Adipose tissue (tissue), 3 donors: ENCODE data around the gene MTFR2. TPM values are rescaled to one million over a fixed set of nuclear protein-coding genes. Genes with fewer than 3 reads are reported as not detected.
"Not testable (repeated sequence)": the region's sequence is repeated elsewhere in the genome, so short reads cannot be mapped to it uniquely, and the experiment has no call there.

ENCODE experiments used
- H3K27ac ChIP-seq: one replicate; pipeline ENCODE4 v1.5.1; 2013; ENCODE audit warnings: low read depth, low read length
- WGBS, 3 donors: extraction: QIAGEN DNeasy Blood & Tissue Kit; methylation state at CpG; one replicate each; pipeline ENCODE4 v1.1.7; 2013; 5-methylcytosine and 5-hydroxymethylcytosine counted together
- polyA plus RNA-seq, 3 donors: library from polyadenylated mRNA; stranded (reverse); fragments of 200-250 nt; gene quantifications; one replicate each; pipeline ENCODE4 v1.2.3, GENCODE V29; 2013
- donor health status: healthy with polysubstance abuse.
- donor health status: Bipolar disorder and iron deficiency.
- donor health status: healthy.

The MTFR2 gene
- polyA plus RNA-seq, 3 donors, result 0.38 to 1.0 (median 0.42) TPM

GRCh38 chr6:136244061-136244616 is 6.0 kb downstream of the MTFR2 start:
- WGBS, 3 donors, result 91 to 95% (median 93%) methylated on average over 5 of the region's 5 CpGs

DNA sequence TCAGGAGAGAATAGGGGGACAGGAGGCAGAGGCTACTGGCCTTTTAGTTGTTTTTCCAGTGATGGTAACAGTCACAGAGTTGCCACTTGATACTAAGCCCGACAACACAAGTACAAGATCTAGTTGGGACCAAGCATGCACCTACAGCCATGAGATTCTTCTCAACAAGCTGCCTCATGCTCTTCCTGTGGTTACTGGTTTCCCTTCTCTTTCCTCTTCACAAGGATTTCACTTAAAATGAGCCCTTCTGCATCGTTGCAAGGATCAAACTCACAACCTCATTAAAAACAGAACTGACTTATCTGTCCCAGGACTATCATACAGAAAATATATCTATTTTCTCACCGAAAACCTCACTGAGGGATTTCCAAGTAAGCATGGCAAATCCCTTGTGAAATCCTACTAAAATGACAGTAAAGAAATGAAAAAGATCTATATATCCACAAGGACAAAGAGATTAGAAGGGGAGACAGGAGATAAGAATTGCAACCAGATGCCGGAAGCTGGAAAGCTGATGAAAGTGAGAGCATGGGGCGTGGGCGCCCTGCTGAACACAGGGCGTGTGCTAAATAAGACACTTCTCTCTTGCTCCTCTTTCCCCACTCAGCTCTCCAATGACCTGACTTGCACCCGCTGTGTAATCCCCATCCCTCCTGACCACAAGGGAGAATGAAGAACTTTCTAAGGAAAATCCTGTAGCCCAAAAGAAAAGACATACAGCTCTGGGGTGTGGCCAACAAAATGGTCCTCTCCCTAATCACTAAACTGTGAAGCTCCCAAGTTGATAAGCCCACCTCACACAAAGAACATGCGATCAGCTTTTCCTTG is 13.4 kb downstream of the MTFR2 start:
- WGBS, 3 donors, result 61 to 81% (median 64%) methylated on average over 9 of the region's 9 CpGs
- H3K27ac ChIP-seq, result no peak overlapping the region

More at GRCh38 chr6:136244061-136244616, 6.0 kb downstream of the MTFR2 start:
- H3K27ac ChIP-seq, result no peak overlapping the region

DNA sequence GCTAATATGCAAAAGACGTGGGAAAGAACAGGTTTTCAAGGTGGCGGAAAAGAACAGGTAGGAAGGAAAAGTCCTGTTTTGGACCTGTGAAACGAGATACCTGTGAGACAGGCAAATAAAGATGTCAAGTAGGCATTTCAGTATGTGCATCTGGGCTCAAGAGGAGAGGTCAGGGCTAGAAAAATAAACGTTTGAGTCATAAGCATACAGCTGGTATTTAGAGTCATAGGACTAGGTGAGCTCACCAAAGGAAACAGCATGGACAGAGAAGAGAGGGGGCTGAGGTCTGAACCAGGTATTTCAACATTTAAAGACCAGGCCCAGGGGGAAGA is 14.9 kb downstream of the MTFR2 start:
- H3K27ac ChIP-seq, result no peak overlapping the region
- WGBS, 3 donors, result 79 to 87% (median 84%) methylated on average over 4 of the region's 4 CpGs

DNA sequence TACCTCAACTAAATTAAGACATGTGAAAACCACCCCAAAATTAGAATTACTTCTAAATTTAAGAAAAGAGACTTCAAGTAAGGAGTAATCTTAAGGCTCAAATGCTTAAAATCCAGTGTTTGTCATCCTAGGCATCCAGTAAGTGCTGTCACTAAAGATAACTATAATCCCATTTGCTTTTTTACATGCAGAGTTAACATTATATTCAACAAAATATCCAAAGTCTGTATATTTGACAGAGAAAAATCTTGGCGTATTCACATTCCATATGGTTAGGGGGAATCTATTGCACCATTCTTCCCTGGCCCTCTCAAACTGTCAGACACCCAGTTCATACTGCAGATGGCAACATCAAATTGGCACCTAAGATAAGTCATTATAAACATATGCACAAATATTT is 17.4 kb downstream of the MTFR2 start:
- no peak overlapping the region for H3K27ac ChIP-seq
- 87 to 100% (median 95%) methylated on average over 1 of the region's 1 CpG for WGBS, 3 donors

DNA sequence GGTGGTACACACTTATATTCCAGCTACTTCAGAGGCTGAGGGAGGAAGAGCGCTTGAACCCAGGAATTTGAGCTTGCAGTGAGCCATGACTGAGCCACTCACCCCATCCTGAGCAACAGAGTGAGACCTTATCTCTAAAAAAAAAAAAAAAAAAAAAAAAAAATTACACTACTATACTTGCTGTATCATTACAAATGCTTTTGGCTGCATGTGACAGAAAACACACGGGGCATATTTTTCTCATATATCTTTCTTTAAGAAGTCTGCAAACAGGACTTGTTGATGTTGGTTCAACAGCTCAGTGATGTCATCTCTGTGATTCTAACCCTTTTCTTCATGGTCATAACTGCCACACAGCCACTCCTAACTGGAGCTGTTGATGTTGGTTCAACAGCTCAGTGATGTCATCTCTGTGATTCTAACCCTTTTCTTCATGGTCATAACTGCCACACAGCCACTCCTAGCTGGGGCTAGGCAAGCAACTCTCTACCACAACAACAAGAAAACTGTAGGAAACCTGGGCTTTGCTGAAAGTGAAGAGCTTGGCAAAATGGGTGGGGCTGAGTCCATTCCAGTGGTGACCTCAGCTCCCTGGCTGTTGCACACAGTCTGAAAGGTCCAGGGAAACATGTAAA is 19.8 kb downstream of the MTFR2 start:
- no peak overlapping the region for H3K27ac ChIP-seq
- 81 to 89% (median 85%) methylated on average over 2 of the region's 2 CpGs for WGBS, 3 donors

- no peak overlapping the region for H3K27ac ChIP-seq
- WGBS, 3 donors, result 57 to 86% (median 67%) methylated on average over 2 of the region's 2 CpGs
These were observed 21.3 kb downstream of the MTFR2 start for GRCh38 chr6:136228814-136229213.

DNA sequence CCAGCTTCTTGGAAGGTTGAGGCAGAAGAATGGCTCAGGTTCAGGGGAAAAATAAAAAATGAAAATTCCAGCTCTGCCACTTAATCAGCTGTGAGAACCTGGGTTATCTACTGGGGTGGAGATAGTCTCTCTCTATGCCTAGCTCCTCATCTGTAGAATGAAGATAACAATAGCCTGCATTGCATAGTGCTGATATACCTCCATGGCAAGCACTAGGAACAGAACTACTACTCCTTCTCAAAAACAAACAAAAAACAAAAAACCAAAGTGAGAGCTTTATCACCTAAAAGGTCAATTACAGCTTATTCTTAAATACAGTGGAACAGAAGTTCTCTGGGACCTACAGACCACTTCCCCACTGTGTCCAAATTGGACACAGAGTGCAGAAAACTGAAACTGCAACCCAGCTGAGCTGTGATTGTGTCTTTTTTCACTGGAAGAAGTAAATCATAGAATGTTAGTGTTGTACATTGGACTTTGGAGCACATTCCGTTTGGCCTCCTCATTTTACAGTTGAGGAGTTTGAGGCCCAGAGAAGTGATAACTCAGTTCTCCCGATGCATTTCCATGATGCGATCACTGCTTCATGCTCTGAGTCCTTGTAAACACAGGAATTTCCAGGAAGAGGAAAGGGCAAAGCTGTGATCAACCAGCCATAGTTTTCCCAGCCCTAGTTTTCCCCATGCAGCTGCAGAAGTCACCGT is 23.3 kb downstream of the MTFR2 start:
- no peak overlapping the region for H3K27ac ChIP-seq
- WGBS, 3 donors, result 72 to 88% (median 83%) methylated on average over 4 of the region's 4 CpGs

DNA sequence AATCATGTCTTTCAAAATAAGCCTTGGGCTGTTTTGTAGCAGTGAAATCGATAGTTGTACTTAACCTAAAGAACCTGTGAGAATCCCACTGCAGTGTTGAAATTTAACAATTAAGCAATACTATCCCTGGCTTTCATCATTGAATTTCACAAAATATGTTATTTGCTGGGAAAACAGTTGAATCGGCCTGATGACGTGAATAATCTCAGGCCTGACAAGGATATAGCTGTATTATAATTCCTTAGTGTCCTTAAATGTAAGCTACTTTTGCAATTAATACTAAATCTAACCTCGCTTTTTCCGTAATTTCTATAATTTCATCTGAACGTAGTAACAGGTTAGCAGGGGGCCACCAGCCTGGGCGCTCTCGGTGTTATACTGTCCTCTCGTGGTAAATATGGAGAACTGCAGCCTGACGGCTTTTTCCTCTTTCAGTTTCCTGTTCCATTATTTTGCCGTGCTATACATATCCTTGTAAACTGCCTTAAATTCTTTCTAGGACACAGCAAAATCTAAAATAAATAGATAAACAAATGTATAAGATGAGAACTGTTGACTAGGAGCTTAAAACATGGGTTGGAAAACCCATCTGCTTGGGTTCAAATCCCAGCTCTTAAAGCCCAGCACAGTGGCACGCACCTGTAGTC is 24.0 kb downstream of the MTFR2 start:
- WGBS, 3 donors, result 15 to 18% (median 16%) methylated on average over 12 of the region's 12 CpGs

GRCh38 chr6:136225496-136225895 is 24.6 kb downstream of the MTFR2 start:
- no peak overlapping the region for H3K27ac ChIP-seq
- WGBS, 3 donors, result 70 to 75% (median 72%) methylated on average over 5 of the region's 5 CpGs

More for the DNA sequence above, 24.0 kb downstream of the MTFR2 start:
- no peak overlapping the region for H3K27ac ChIP-seq

DNA sequence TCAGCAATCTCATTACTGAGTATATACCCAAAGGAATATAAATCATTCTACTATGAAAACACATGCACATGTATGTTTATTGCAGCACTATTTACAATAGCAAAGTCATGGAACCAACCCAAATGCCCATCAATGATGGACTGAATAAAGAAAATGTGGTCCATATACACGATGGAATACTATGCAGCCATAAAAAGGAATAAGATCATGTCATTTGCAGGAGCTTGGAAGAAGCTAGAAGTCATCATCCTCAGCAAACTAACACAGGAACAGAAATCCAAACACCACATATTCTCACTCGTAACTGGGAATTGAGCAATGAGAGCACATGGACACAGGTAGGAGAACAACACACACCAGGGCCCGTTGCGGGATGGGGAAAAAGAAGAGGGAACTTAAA is 25.1 kb downstream of the MTFR2 start:
- H3K27ac ChIP-seq, result not testable (repeated sequence)
- 88 to 95% (median 94%) methylated on average over 4 of the region's 4 CpGs for WGBS, 3 donors

DNA sequence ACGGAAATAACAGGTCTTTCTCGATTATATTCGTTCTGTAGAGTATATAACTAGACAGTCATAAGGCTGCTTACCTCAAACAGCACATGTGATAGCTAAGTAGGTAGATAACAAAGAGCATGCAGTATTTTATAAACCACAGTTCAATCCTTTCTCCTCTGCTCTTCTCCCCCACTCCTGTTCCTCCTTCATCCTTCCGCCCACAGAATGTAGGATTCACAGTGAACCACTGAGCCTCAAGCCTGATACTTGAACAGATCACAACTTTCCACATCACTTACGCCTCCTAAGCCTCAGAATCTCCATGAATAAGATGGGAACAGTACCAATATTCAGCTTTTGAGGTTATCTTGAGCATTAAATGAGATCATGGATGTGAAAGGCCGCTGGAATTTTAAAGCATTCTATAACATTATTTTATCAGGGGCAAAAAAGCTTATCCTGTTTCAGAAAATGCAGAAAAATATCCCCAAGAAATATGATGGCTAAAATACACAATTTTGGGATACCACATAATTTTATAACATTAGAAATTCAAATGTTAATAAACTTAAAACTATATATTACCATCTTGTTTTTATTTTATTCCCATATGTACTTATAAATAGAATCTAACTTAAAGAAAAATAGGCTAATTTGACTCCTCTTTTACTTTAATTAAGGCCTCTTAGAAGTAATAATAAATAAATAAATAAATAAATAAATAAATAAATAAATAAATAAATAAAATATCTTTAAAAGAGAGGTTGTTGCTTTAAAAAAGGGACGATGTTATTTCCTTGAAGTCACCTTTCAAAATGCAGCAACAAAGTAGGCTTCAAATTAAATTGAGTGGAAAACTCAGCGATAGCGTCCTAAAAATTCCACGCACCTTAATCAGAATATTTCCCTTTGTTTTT is 33.4 kb downstream of the MTFR2 start:
- no peak overlapping the region for H3K27ac ChIP-seq
- WGBS, 3 donors, result 81 to 84% (median 83%) methylated on average over 10 of the region's 10 CpGs

DNA sequence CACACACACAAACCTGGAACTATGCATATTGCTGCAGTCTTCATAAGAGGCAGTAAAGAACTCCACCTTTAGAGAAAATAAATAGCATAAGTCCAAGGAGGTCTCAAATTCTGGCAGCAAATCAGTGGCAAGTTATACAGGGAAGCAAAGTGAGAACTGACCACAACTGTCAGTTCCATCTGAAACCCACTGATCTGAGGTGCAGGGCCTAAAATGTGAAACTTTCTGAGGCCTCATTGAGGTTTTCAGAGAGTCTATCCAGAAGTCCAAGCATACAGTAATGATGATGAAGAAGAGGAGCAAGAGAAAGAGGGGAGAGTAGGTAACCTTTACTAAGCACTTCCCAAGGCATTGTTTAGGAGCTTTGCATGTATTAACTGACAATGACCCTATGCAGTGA is 36.3 kb downstream of the MTFR2 start:
- H3K27ac ChIP-seq, result no peak overlapping the region

DNA sequence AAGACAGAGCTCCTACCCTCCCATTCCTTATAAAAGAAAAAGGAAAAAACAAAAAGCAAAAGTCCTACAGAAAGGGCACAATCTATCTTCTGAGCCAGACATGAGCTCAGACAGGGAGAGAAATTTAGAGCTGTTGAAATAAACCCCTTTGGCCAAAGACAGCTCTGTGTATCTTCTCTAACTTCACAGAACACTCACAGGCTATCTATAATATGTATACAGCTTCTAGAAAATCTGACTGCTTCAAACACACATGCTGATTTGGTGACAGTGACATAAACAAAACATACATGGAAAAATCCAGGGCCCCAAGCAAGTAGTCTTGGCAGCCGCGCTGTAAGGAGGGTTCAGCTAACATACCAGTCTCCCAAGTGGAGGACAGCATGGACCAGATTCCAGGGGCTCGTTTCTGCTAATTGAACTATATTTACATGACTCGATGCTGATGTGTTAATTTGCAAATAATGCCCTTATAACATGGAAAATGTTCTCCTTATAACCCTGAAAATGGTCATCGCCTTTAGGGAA is 37.0 kb downstream of the MTFR2 start:
- WGBS, 3 donors, result 72 to 90% (median 83%) methylated on average over 5 of the region's 5 CpGs

GRCh38 chr6:136212608-136213007 is 37.5 kb downstream of the MTFR2 start:
- no peak overlapping the region for H3K27ac ChIP-seq
- 95 to 97% (median 95%) methylated on average over 2 of the region's 2 CpGs for WGBS, 3 donors

More for the DNA sequence above, 37.0 kb downstream of the MTFR2 start:
- no peak overlapping the region for H3K27ac ChIP-seq

DNA sequence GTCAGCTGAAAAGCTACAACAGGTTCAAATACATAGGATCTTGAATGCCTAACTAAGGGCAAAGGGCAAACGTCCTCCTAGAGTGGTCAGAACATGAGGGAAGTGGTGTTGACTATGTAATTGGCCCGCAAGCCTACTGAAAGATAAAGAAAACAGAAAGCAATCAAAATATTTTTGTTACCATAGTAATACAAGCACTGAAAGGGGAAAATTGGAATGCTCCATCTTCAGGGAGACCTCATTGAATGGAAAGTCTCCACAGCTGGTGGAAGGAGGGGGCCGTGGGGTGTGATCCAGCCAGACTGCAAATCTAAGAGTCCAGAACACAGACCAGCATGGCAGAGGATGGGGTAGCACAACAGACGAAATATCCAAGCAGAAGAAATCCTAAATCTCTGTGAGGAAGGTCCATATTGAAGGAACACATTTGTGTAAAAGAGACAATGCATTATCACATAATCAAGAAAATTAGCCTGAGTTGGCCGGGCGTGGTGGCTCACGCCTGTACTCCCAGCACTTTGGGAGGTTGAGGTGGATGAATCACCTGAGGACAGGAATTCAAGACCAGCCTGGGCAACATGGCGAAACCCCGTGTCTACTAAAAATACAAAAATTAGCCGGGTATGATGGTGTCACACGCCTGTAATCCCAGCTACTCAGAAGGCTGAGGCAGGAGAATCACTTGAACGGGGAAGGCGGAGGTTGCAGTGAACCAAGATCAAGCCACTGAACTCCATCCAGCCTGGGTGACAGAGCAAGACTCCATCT is 39.5 kb downstream of the MTFR2 start:
- WGBS, 3 donors, result 86 to 92% (median 86%) methylated on average over 13 of the region's 13 CpGs
- no peak overlapping the region for H3K27ac ChIP-seq

DNA sequence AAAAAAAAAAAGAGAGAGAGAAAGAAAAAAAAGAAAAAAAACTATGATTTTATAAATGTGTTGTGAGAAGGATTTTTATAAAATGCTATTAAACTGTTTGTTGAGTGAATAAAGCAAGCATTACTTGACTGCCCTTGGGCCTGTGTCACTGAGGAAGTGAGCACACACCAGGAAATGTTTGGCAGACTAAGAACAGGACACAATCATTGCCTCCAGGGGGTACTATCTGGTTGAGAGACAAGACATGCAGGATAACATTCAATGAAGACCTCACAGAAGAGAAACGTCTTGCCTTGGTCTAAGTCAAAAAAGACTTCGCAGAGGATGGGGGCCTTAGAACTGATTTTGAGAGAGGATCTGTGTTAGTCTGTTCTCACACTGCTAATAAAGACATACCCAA is 40.6 kb downstream of the MTFR2 start:
- WGBS, 3 donors, result 88 to 97% (median 93%) methylated on average over 2 of the region's 2 CpGs
- no peak overlapping the region for H3K27ac ChIP-seq

GRCh38 chr6:136208783-136209182 is 41.3 kb downstream of the MTFR2 start:
- 84 to 97% (median 95%) methylated on average over 4 of the region's 4 CpGs for WGBS, 3 donors

More at GRCh38 chr6:136208783-136209182, 41.3 kb downstream of the MTFR2 start:
- no peak overlapping the region for H3K27ac ChIP-seq
